Activated CD4-positive, alpha-beta T cell treated with anti-CD3 and anti-CD28 coated beads for 36 hours (primary cell): Measurements from ENCODE around the gene PCSK6. TPM values are rescaled to one million over a fixed set of nuclear protein-coding genes. Genes with fewer than 3 reads are reported as not detected.

ENCODE experiments used
- ATAC-seq: fragments of 200-7000 bp; cut with Tn5 transposase; one replicate; pipeline ENCODE4 v1.10.0; 2021; ENCODE audit warnings: mild to moderate bottlenecking, moderate library complexity
- CTCF ChIA-PET: fragments of 350-600 bp; sonication (Branson Sonifier 250); formaldehyde crosslinking; loops from one replicate; lab custom pipeline; 2021; ENCODE audit warnings: antibody characterized with exemption; lab: Charles Lee
- POLR2A ChIA-PET: fragments of 350-600 bp; sonication (Branson Sonifier 250); formaldehyde crosslinking; loops from one replicate; lab custom pipeline; 2021; ENCODE audit warnings: antibody characterized with exemption, inconsistent platforms; lab: Charles Lee
- DNase-seq: peaks from one replicate; pipeline ENCODE4 v3.0.0-alpha.2; 2020
- H3K27ac Mint-ChIP-seq: one replicate; pipeline ENCODE4 v1.8.0; 2021; ENCODE audit warnings: mixed read lengths
- H3K27me3 Mint-ChIP-seq: one replicate; pipeline ENCODE4 v1.8.0; 2021; ENCODE audit warnings: mixed read lengths
- H3K36me3 Mint-ChIP-seq: one replicate; pipeline ENCODE4 v1.8.0; 2021; ENCODE audit warnings: low read depth, mixed read lengths
- H3K4me1 Mint-ChIP-seq: one replicate; pipeline ENCODE4 v1.8.0; 2021; ENCODE audit warnings: mixed read lengths
- H3K4me3 Mint-ChIP-seq: one replicate; pipeline ENCODE4 v1.8.0; 2021; ENCODE audit warnings: mild to moderate bottlenecking, moderate library complexity, mixed read lengths
- H3K9me3 Mint-ChIP-seq: one replicate; pipeline ENCODE4 v1.8.0; 2021; ENCODE audit warnings: low read depth, mixed read lengths
- intact Hi-C, 2 experiments: fragments of 100-400 bp; cut with DNase I in 1 of 2; cut with micrococcal nuclease in 1 of 2; formaldehyde crosslinking; loops; one replicate each; pipeline versions ENCODE4 v1.14.2 to v1.15.1; 2022 to 2024; cut with DNase I, micrococcal nuclease
- total RNA-seq, 2 experiments: library from RNA; stranded (reverse); gene quantifications; one replicate each; pipeline ENCODE4 v1.2.3, GENCODE V29; 2021

PCSK6 gene
- total RNA-seq, 2 experiments from 2014 or later, result 0.75 to 0.95 TPM

- CTCF ChIA-PET, result no interaction called here
- Mint-ChIP-seq H3K36me3 (peaks cover 6% of the 10 kb centered on the region), H3K27me3 (peaks cover 14% of the 10 kb centered on the region), H3K4me1 (peaks cover 11% of the 10 kb centered on the region), H3K9me3 (peaks cover 13% of the 10 kb centered on the region), H3K27ac (no peak overlapping the region), H3K4me3 (no peak overlapping the region)
- DNase-seq (no peak), ATAC-seq (no peak)
- intact Hi-C loops, result no loop called here
- POLR2A ChIA-PET, result no interaction called here
These were observed 159.6 kb downstream of the PCSK6 start for GRCh38 chr15:101329867-101330380.

DNA sequence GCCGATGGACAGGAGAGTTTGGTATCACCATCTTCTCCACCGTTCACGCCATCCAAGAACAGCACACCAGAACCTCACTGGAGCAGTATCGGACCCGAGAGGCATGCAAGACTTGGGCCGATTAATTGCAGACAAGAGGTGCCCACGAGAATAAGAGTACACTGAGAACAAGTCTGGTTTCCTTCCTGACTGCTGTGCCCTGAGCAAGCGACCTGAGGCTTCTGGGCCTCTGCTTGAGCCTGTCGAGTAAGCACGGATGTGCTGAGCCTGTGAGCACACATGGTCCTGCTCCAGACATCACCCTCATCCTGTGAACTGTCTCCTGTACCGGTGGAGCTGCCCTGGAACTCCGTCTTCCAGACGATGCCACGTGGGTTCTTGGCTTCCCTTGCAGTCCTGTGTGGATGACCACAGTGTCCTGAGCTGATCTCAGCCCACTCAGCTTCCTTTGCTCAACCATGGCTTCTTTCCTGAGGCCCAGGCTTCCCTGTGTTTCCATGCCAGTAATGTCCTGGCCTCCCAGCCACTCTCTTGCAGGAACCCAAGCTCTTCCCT lies 160.1 kb downstream of the PCSK6 start:
- Mint-ChIP-seq H3K4me3 (no peak overlapping the region), H3K36me3 (peaks cover 1% of the 10 kb centered on the region), H3K27ac (no peak overlapping the region), H3K9me3 (peaks cover 8% of the 10 kb centered on the region), H3K27me3 (peaks cover 14% of the 10 kb centered on the region), H3K4me1 (peaks cover 6% of the 10 kb centered on the region)
- ATAC-seq (no peak), DNase-seq (no peak)
- intact Hi-C loops, result no loop called here
- CTCF ChIA-PET, result interaction anchor here (1.0 kb wide), 1 partner anchor 25 kb away, joined by 3 read pairs; no protein-coding TSS in a partner anchor
- POLR2A ChIA-PET, result no interaction called here

DNA sequence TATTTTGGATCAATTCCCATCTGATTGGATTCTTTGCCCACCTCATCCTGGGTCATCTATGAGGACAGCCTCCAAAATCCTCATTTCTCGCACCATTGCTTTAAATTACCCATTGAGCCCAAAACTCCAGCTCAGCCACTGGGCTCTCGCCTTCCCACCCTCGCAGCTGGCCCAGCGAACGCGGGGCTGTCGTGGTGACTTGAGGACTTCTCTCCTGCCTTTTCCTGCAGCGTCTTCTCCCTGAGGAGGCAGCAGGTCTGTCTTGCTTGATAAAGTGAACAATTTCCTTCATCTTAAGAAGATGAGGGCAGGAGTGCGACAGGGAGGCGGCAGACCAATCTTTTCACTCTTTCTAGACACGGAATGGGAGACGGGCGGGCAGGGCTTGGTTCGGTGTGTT lies 161.5 kb downstream of the PCSK6 start:
- Mint-ChIP-seq H3K9me3 (peaks cover 4% of the 10 kb centered on the region), H3K27me3 (peaks cover 14% of the 10 kb centered on the region), H3K36me3 (no peaks in the 10 kb centered on the region), H3K27ac (no peak overlapping the region), H3K4me1 (no peaks in the 10 kb centered on the region), H3K4me3 (no peak overlapping the region)
- CTCF ChIA-PET, result no interaction called here
- POLR2A ChIA-PET, result no interaction called here
- intact Hi-C loops, result no loop called here
- DNase-seq (no peak), ATAC-seq (no peak)

DNA sequence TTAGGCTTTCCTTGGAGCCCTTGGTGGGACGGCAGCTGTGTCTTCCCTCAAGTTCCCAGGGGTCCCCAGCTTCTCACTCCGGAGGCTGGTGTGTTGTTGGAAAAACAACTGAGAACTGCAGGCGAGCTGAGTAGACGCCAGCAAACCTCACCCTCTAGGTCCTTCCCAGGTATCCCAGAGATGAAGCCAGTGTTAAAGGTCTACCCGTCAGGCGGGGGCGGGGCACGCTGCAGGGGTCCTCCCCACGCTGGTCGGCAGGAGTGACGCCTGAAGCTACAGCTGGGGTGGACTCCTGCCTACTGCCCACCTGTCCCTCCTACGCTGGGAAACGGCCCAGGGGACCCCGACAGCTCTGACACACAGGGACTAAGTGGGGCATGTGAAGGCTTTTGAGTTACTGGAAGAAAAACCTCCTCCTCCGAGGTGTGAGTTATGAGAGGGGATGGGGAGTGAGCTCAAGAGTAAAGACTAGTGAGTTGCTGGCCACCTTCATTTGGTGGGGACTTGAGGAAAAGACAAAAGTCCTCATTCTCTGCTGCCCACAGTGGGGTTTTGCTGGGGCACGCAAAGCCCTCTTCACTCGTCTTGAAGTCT lies 162.3 kb downstream of the PCSK6 start:
- no peak for DNase-seq
- Mint-ChIP-seq H3K27me3 (peaks cover 14% of the 10 kb centered on the region), H3K9me3 (peaks cover 2% of the 10 kb centered on the region), H3K4me1 (no peaks in the 10 kb centered on the region), H3K27ac (no peak overlapping the region), H3K4me3 (no peak overlapping the region), H3K36me3 (no peaks in the 10 kb centered on the region)
- ChIA-PET CTCF (interaction anchor here (0.5 kb wide), 1 partner anchor 314 kb away, joined by 3 read pairs; no protein-coding TSS in a partner anchor), POLR2A (no interaction called here)
- ATAC-seq, result no peak
- intact Hi-C loops, result no loop called here

GRCh38 chr15:101326462-101327146 lies 162.9 kb downstream of the PCSK6 start:
- Mint-ChIP-seq H3K27me3 (peaks cover 14% of the 10 kb centered on the region), H3K4me3 (no peak overlapping the region), H3K4me1 (no peaks in the 10 kb centered on the region), H3K27ac (no peak overlapping the region), H3K36me3 (no peaks in the 10 kb centered on the region), H3K9me3 (no peaks in the 10 kb centered on the region)
- intact Hi-C loops, result no loop called here
- no peak for ATAC-seq
- DNase-seq, result no peak
- ChIA-PET POLR2A (no interaction called here), CTCF (no interaction called here)

DNA sequence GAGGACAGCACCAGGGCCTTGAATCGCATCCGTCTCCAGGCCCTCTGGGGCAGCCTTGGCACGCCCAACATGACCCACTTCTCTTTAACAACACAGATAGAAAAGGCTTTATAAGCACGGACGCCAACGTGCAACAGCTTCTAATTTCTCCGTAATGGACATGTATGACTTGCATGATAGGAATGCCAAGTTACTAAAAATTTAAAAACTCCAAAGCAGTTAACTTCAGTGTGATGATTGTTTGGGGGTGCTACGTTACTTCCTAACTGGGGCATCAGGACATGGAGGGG lies 163.5 kb downstream of the PCSK6 start:
- ChIA-PET POLR2A (no interaction called here), CTCF (interaction anchor here (0.6 kb wide), 1 partner anchor 463 kb away, joined by 3 read pairs; no protein-coding TSS in a partner anchor)
- no peak overlapping the region for H3K27ac Mint-ChIP-seq
- intact Hi-C loops, result no loop called here
- no peak overlapping the region for H3K4me3 Mint-ChIP-seq
- H3K4me1 Mint-ChIP-seq, result peaks cover 2% of the 10 kb centered on the region
- ATAC-seq (no peak), DNase-seq (no peak)
- peaks cover 14% of the 10 kb centered on the region for H3K27me3 Mint-ChIP-seq
- H3K9me3 Mint-ChIP-seq, result no peaks in the 10 kb centered on the region
- H3K36me3 Mint-ChIP-seq, result no peaks in the 10 kb centered on the region

GRCh38 chr15:101325263-101326025 lies 164.1 kb downstream of the PCSK6 start:
- no peak overlapping the region for H3K27ac Mint-ChIP-seq
- H3K36me3 Mint-ChIP-seq, result no peaks in the 10 kb centered on the region
- no peak overlapping the region for H3K4me3 Mint-ChIP-seq
- ATAC-seq (no peak), DNase-seq (no peak)
- ChIA-PET CTCF (interaction anchor here (0.6 kb wide), 1 partner anchor 463 kb away, joined by 3 read pairs; no protein-coding TSS in a partner anchor), POLR2A (no interaction called here)
- peaks cover 14% of the 10 kb centered on the region for H3K27me3 Mint-ChIP-seq
- no peaks in the 10 kb centered on the region for H3K9me3 Mint-ChIP-seq
- intact Hi-C loops, result no loop called here
- peaks cover 6% of the 10 kb centered on the region for H3K4me1 Mint-ChIP-seq

GRCh38 chr15:101324524-101325177 lies 164.9 kb downstream of the PCSK6 start:
- ChIA-PET POLR2A (no interaction called here), CTCF (no interaction called here)
- intact Hi-C loops, result no loop called here
- H3K4me1 Mint-ChIP-seq, result peaks cover 9% of the 10 kb centered on the region
- H3K27me3 Mint-ChIP-seq, result peaks cover 14% of the 10 kb centered on the region
- no peak for ATAC-seq
- H3K27ac Mint-ChIP-seq, result no peak overlapping the region
- DNase-seq, result no peak
- no peaks in the 10 kb centered on the region for H3K36me3 Mint-ChIP-seq
- no peak overlapping the region for H3K4me3 Mint-ChIP-seq
- H3K9me3 Mint-ChIP-seq, result no peaks in the 10 kb centered on the region

- POLR2A ChIA-PET, result no interaction called here
- ATAC-seq, result no peak
- peaks cover 14% of the 10 kb centered on the region for H3K27me3 Mint-ChIP-seq
- no peaks in the 10 kb centered on the region for H3K36me3 Mint-ChIP-seq
- no peaks in the 10 kb centered on the region for H3K9me3 Mint-ChIP-seq
- H3K27ac Mint-ChIP-seq, result no peak overlapping the region
- peaks cover 9% of the 10 kb centered on the region for H3K4me1 Mint-ChIP-seq
- CTCF ChIA-PET, result no interaction called here
- H3K4me3 Mint-ChIP-seq, result no peak overlapping the region
- intact Hi-C loops, result no loop called here
- DNase-seq, result no peak
These were observed 165.5 kb downstream of the PCSK6 start for GRCh38 chr15:101323793-101324523.

GRCh38 chr15:101322854-101323477 lies 166.5 kb downstream of the PCSK6 start:
- Mint-ChIP-seq H3K27ac (no peak overlapping the region), H3K4me1 (peaks cover 9% of the 10 kb centered on the region), H3K36me3 (no peaks in the 10 kb centered on the region), H3K27me3 (peaks cover 11% of the 10 kb centered on the region), H3K9me3 (no peaks in the 10 kb centered on the region), H3K4me3 (no peak overlapping the region)
- CTCF ChIA-PET, result interaction anchor here (0.8 kb wide), 1 partner anchor 37 kb away, joined by 3 read pairs; no protein-coding TSS in a partner anchor
- ATAC-seq (no peak), DNase-seq (peak; percentile 16)
- POLR2A ChIA-PET, result no interaction called here
- intact Hi-C loops, result no loop called here
